Left ventricle myocardium inferior (tissue), 1 donor: ENCODE data around the gene ATP8B2. TPM values are rescaled to one million over a fixed set of nuclear protein-coding genes. Genes with fewer than 3 reads are reported as not detected.
A peak's percentile ranks its signal among the peaks of the same experiment; 100 is the strongest.
"Not testable (repeated sequence)": the region's sequence is repeated elsewhere in the genome, so short reads cannot be mapped to it uniquely, and the experiment has no call there.

Experiments
- DNase-seq: peaks from one replicate; pipeline ENCODE4 v3.0.0-alpha.2; 2020
- H3K27ac ChIP-seq: fragments of 200-600 bp; replicated peaks from 2 replicates; pipeline ENCODE4 v1.8.0; 2021
- H3K27me3 ChIP-seq: fragments of 200-600 bp; 2 replicates; pipeline ENCODE4 v1.8.0; 2021; ENCODE audit warnings: low read depth
- H3K36me3 ChIP-seq: fragments of 200-600 bp; 2 replicates; pipeline ENCODE4 v1.8.0; 2021
- H3K4me1 ChIP-seq: fragments of 200-600 bp; 2 replicates; pipeline ENCODE4 v1.8.0; 2021
- H3K4me3 ChIP-seq: fragments of 200-600 bp; 2 replicates; pipeline ENCODE4 v1.8.0; 2021; ENCODE audit warnings: mild to moderate bottlenecking, moderate library complexity
- H3K9me3 ChIP-seq: fragments of 200-600 bp; replicated peaks from 2 replicates; pipeline ENCODE4 v1.8.0; 2021
- intact Hi-C: fragments of 100-400 bp; cut with micrococcal nuclease; formaldehyde crosslinking; loops from one replicate; pipeline ENCODE4 v1.11.0; 2022
- total RNA-seq: library from RNA; stranded (reverse); fragmentation: NEBNext Ultra II Directional; extraction: Animal tissue kit (Norgen Biotek cat#: 25700); gene quantifications from one replicate; pipeline ENCODE4 v1.2.1, GENCODE V29; 2021
- TF ChIP-seq, protein P1 (sequence below): fragments of 200-600 bp; IDR thresholded peaks from 2 replicates; pipeline ENCODE4 v1.8.0; 2021; ENCODE audit warnings: antibody characterized with exemption, mild to moderate bottlenecking, borderline replicate concordance
- donor health status: DM: no; HTN: yes; CAD: no; lungs with severe emphysema.

The ATP8B2 gene
- total RNA-seq, 1 donor from 2014 or later = 11.8 TPM

DNA sequence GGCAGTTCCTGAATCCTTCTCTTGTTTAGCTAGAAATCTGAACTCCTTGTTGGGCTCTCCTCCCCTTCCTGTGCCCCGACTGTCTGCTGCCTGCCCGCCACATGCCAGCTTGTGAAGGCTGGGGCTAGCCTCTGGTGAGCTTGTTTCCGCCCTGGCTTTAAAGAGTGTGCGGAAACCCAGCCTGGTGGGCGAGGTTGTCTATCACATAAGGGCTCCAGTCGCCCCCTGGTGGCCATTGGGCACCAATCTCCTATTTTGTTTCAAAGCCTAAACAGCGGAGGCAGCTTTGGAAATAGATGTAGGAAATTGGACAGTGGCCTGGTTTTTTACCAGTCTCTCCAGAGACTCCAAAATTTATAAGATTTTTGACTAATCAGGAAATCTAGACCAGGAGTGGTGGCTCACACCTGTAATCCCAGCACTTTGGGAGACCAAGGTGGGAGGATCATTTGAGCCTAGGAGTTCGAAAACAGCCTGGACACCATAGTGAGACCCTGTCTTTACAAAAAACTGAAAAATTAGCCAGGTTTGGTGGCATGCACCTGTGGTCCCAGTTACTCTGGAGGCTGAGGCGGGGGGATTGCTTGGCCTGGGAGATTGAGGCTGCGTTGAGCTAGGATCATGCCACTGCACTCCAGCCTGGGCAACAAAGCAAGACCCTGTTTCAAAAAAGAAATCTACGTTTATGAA is 9.8 kb downstream of the ATP8B2 start:
- Histone ChIP-seq H3K27me3 (no peaks in the 10 kb centered on the region), H3K27ac (peak overlapping the region; percentile 43), H3K4me1 (peaks cover 14% of the 10 kb centered on the region), H3K36me3 (peaks cover 63% of the 10 kb centered on the region), H3K4me3 (no peak overlapping the region), H3K9me3 (no peaks in the 10 kb centered on the region)
- peak; percentile 84 for DNase-seq
- intact Hi-C loops = no loop called here
- TF ChIP-seq, protein P1, sequence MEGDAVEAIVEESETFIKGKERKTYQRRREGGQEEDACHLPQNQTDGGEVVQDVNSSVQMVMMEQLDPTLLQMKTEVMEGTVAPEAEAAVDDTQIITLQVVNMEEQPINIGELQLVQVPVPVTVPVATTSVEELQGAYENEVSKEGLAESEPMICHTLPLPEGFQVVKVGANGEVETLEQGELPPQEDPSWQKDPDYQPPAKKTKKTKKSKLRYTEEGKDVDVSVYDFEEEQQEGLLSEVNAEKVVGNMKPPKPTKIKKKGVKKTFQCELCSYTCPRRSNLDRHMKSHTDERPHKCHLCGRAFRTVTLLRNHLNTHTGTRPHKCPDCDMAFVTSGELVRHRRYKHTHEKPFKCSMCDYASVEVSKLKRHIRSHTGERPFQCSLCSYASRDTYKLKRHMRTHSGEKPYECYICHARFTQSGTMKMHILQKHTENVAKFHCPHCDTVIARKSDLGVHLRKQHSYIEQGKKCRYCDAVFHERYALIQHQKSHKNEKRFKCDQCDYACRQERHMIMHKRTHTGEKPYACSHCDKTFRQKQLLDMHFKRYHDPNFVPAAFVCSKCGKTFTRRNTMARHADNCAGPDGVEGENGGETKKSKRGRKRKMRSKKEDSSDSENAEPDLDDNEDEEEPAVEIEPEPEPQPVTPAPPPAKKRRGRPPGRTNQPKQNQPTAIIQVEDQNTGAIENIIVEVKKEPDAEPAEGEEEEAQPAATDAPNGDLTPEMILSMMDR = peak; percentile 91

DNA sequence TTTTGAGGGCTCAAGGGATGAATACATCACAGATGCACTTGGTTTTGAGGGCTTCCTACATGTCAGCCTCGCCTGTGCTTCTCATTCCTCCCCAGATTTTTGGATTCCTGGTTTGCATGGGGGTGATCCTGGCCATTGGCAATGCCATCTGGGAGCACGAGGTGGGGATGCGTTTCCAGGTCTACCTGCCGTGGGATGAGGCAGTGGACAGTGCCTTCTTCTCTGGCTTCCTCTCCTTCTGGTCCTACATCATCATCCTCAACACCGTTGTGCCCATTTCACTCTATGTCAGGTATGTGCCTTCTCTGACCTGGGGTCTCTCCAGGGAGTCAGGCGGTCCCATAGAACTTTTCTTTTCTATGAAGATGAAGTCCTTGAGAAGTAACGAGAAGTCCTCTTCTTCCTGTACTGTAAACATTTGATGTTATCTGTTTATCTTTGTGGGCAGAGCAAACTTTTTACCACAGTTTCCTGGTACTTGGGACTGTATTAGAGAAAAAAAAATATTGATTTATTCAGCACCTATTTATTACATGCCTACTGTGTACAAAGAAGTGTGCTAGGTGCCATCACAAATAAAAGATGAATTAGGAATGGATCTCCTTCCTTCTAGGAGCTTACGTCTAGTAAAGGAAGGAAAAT is 12.0 kb downstream of the ATP8B2 start:
- TF ChIP-seq, protein P1 = no peak
- Histone ChIP-seq H3K36me3 (peaks cover 70% of the 10 kb centered on the region), H3K27ac (no peak overlapping the region), H3K27me3 (no peaks in the 10 kb centered on the region), H3K4me1 (peaks cover 15% of the 10 kb centered on the region), H3K4me3 (no peak overlapping the region), H3K9me3 (no peaks in the 10 kb centered on the region)
- DNase-seq = no peak
- intact Hi-C loops = no loop called here

DNA sequence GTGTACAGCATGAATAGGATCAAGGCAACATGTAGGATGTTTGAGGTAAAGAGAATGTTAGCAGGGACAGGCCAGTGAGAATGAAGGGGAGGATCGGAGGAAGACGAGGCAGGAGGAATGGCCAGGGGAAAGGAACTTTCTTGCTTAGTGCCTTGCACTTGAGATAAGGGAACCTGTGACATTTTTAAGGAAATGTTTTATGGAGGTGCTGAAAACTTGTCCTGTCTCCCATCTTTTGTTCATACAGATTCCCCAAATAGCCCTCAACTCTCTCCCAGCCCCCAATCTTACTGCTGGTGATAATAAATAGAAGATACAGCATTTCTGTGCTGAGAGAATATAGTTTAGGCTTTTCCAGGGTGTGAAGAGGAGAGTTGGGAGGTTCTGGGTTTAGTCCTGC is 13.6 kb downstream of the ATP8B2 start:
- TF ChIP-seq, protein P1 = no peak
- no peak overlapping the region for H3K4me3 ChIP-seq
- intact Hi-C loops = no loop called here
- peaks cover 21% of the 10 kb centered on the region for H3K4me1 ChIP-seq
- no peak for DNase-seq
- no peaks in the 10 kb centered on the region for H3K9me3 ChIP-seq
- peaks cover 75% of the 10 kb centered on the region for H3K36me3 ChIP-seq
- no peaks in the 10 kb centered on the region for H3K27me3 ChIP-seq
- H3K27ac ChIP-seq = no peak overlapping the region

DNA sequence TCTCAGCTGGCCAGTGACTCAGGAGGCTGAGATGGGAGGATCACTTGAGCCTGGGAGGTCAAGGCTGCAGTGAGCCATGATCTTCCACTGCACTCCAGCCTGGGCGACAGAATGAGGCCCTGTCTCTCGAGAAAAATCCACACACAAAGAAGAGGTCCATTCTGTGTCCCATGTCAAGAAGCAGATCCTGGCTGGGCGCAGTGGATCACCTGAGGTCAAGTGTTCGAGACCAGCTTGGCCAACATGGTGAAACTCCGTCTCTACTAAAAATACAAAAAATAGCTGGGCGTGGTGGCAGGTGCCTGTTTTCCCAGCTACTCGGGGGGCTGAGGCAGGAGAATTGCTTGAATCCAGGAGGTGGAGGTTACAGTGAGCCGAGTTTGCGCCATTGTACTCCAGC is 16.0 kb downstream of the ATP8B2 start:
- H3K4me3 ChIP-seq, H3K27ac ChIP-seq, H3K9me3 ChIP-seq, H3K4me1 ChIP-seq, DNase-seq, intact Hi-C loops, H3K27me3 ChIP-seq: not testable (repeated sequence)
- H3K36me3 ChIP-seq = peaks cover 93% of the 10 kb centered on the region

DNA sequence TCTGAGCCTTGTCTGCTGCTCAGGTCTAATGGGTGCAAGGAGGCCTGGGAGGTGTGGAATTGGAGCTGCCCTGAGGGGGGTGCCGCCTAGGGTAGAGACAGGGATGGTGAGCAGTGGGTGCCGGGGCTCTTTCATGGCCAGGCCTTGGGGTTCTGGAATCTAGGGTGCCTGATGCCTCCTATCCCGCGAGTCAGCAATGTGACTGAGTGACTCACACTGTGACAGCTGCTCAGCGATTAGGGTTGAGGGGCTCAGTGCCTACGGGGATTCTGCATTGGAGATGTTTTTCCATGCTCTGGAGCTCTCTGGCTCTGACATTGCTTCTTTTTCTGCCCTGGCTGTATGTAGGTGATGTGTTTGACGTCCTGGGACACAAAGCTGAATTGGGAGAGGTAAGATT is 16.8 kb downstream of the ATP8B2 start:
- TF ChIP-seq, protein P1 = no peak
- intact Hi-C loops = no loop called here
- Histone ChIP-seq H3K4me1 (peaks cover 7% of the 10 kb centered on the region), H3K4me3 (no peak overlapping the region), H3K9me3 (no peaks in the 10 kb centered on the region), H3K27ac (no peak overlapping the region), H3K36me3 (peaks cover 99% of the 10 kb centered on the region), H3K27me3 (no peaks in the 10 kb centered on the region)
- DNase-seq = no peak

DNA sequence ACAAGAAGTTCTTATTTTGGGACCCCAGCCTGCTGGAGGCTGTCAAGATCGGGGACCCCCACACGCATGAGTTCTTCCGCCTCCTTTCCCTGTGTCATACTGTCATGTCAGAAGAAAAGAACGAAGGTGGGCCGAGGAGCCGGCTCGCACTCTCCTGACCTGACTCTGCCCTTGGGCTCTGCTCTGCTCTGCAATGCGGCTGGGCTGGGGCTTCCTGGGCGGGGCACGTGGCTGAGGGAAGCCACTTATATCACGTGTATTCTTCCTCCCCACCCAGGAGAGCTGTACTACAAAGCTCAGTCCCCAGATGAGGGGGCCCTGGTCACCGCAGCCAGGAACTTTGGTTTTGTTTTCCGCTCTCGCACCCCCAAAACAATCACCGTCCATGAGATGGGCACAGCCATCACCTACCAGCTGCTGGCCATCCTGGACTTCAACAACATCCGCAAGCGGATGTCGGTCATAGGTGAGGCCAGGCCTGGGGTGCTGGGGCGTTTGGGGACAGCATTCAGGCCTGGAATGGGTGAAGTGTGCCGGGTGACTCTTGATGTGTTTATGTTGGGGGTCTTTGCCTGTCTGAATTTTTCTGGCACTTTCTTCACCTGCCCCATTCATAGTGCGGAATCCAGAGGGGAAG is 17.6 kb downstream of the ATP8B2 start:
- Histone ChIP-seq H3K36me3 (peaks cover 97% of the 10 kb centered on the region), H3K4me3 (no peak overlapping the region), H3K4me1 (peaks cover 7% of the 10 kb centered on the region), H3K27ac (no peak overlapping the region), H3K27me3 (no peaks in the 10 kb centered on the region), H3K9me3 (no peaks in the 10 kb centered on the region)
- TF ChIP-seq, protein P1 = no peak
- no peak for DNase-seq
- intact Hi-C loops = no loop called here
